ENCODE data around the gene MPZL1. TPM values are rescaled to one million over a fixed set of nuclear protein-coding genes. Genes with fewer than 3 reads are reported as not detected.
"Not testable (repeated sequence)": the region's sequence is repeated elsewhere in the genome, so short reads cannot be mapped to it uniquely, and the experiment has no call there.

Gene MPZL1
- total RNA-seq, 1 experiment from 2014 or later: 63.0 TPM

DNA sequence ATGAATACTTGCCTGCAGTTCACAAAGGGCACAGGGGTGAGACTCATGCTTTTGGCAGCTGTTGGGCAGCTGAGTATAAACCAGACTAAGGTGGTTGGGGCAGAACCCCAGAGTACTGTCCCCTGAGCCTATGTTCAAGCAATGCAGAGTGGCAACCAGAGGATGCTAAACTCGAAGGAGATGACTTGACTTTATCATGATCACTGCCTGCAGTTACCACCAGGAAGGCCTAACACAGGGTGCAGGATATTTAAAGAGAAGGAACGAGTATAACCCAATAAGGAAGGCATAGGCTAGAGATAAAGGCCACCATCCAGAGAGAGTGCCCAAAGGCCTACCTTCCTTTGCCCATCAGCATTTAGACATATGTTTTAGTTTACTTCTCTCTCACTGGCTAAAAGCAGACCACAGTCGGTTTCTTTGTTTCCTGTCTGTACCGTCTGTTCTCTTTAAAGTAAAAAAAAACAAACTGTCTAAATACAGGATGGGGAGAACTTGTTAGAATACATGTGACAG lies 83.3 kb downstream of the MPZL1 start:
- Histone ChIP-seq H3K9me3 (replicated peaks) (no peaks in the 10 kb centered on the region), H3K4me3 (no peak overlapping the region), H3K36me3 (no peaks in the 10 kb centered on the region), H3K27me3 (no peaks in the 10 kb centered on the region), H3K4me1 (no peaks in the 10 kb centered on the region), H3K27ac (no peak overlapping the region)
- DNase-seq: no peak

DNA sequence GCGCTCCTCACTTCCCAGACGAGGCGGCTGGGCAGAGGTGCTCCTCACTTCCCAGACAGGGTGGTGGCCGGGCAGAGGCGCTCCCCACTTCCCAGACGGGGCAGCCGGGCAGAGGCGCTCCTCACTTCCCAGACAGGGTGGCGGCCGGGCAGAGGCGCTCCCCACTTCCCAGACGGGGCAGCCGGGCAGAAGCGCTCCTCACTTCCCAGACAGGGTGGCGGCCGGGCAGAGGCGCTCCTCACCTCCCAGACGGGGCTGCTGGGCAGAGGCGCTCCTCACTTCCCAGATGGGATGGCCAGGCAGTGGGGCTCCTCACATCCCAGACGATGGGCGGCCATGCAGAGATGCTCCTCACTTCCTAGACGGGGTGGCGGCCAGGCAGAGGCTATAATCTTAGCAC lies 84.5 kb downstream of the MPZL1 start:
- not testable (repeated sequence) for H3K27ac ChIP-seq; H3K4me1 ChIP-seq; H3K36me3 ChIP-seq; DNase-seq; H3K9me3 ChIP-seq (replicated peaks); H3K27me3 ChIP-seq; H3K4me3 ChIP-seq

DNA sequence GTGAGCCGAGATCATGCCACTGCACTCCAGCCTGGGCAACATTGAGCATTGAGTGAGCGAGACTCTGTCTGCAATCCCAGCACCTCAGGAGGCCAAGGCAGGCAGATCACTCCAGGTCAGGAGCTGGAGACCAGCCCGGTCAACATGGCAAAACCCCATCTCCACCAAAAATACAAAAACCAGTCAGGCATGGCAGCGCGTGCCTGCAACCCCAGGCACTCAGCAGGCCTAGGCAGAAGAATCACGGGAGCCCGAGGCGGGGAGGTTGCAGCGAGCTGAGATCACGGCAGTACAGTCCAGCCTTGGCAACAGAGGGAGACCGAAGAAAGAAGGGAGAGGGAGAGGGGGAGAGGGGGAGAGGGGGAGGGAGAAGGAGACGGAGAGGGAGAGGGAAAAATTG lies 84.9 kb downstream of the MPZL1 start:
- H3K27me3 ChIP-seq; H3K27ac ChIP-seq; H3K4me1 ChIP-seq; H3K4me3 ChIP-seq; DNase-seq; H3K36me3 ChIP-seq; H3K9me3 ChIP-seq (replicated peaks): not testable (repeated sequence)

DNA sequence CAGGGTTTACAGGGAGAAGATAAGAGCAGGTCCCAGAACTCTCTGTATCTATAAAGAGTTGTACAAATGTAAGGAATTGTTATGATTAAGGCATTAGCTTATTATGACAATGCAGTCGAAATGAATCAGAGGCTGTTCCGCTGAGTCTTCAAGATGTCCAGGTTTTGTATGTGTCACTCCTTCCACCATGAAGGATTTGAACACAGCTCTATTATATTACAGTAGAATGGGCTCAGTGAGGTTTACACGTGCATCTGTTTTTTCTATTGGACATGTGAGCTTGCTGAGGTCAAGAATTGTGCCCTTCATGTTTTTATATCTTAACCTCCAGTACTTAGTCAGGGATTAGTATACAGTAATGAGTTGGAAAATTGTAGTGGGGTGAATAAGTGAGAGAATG lies 86.3 kb downstream of the MPZL1 start:
- no peaks in the 10 kb centered on the region for H3K4me1 ChIP-seq
- H3K27ac ChIP-seq: no peak overlapping the region
- H3K27me3 ChIP-seq: no peaks in the 10 kb centered on the region
- no peaks in the 10 kb centered on the region; the same call in 1 of the 2 replicates for H3K9me3 ChIP-seq (replicated peaks)
- H3K4me3 ChIP-seq: no peak overlapping the region
- DNase-seq: no peak
- H3K36me3 ChIP-seq: no peaks in the 10 kb centered on the region

DNA sequence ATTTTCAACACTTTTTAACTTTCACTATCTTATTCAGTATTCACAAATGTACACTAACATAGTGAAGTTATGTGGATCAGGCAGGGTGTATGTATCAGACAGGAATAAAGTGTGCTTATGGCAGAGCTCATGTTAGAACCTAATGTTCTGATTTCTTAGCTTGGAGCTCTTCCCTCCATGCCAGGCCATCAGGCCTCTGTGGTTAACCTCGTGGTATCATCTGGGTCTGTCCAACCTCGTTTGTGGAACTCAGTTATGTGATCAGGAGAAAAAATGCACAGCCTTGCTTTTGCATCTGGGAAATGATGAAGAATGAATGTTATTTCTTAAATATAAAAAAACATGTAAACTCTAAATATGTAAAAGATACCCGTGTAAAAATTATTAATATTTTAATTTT lies 86.9 kb downstream of the MPZL1 start:
- Histone ChIP-seq H3K9me3 (replicated peaks) (peaks cover 1% of the 10 kb centered on the region; the same call in 1 of the 2 replicates), H3K27ac (no peak overlapping the region), H3K36me3 (no peaks in the 10 kb centered on the region), H3K4me1 (no peaks in the 10 kb centered on the region), H3K4me3 (no peak overlapping the region), H3K27me3 (no peaks in the 10 kb centered on the region)
- no peak for DNase-seq

DNA sequence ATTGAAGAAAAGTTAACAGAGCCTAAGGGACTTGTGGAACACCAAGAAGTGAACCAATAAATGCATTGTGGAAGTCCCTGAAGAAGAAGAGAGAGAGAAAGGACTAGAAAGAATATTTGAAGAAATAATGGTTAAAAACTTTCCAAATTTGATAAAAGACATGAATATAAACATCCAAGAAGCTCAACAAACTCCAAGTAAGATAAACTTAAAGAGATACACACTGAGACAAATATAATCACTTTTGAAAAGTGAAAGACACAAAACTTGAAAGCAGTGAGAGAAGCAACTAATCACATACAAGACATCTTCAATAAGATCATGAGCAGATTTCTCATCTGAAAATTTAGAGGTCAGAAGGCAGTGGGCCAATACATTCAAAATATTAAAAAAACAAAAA lies 91.2 kb downstream of the MPZL1 start:
- DNase-seq: no peak
- Histone ChIP-seq H3K9me3 (replicated peaks) (peaks cover 3% of the 10 kb centered on the region; the same call in 1 of the 2 replicates), H3K27me3 (no peaks in the 10 kb centered on the region), H3K27ac (no peak overlapping the region), H3K4me3 (no peak overlapping the region), H3K36me3 (no peaks in the 10 kb centered on the region), H3K4me1 (no peaks in the 10 kb centered on the region)

DNA sequence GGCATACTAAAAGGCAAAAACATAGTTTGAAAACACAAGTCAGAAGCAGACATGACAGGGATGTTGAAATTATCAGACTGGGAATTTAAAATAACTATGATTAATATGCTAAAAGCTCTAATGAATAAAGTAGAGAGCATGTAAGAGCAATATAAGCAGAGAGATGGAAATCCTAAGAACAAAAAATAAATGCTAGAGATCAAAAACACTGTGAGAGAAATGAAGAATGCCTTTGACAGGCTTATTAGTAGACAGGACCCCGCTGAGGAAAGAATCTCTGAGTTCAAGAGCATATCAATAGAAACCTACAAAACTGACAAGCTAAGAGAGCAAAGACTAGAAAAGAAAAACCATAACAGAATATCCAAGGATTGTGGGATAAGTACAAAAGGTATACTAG lies 93.9 kb downstream of the MPZL1 start:
- H3K4me1 ChIP-seq: no peaks in the 10 kb centered on the region

DNA sequence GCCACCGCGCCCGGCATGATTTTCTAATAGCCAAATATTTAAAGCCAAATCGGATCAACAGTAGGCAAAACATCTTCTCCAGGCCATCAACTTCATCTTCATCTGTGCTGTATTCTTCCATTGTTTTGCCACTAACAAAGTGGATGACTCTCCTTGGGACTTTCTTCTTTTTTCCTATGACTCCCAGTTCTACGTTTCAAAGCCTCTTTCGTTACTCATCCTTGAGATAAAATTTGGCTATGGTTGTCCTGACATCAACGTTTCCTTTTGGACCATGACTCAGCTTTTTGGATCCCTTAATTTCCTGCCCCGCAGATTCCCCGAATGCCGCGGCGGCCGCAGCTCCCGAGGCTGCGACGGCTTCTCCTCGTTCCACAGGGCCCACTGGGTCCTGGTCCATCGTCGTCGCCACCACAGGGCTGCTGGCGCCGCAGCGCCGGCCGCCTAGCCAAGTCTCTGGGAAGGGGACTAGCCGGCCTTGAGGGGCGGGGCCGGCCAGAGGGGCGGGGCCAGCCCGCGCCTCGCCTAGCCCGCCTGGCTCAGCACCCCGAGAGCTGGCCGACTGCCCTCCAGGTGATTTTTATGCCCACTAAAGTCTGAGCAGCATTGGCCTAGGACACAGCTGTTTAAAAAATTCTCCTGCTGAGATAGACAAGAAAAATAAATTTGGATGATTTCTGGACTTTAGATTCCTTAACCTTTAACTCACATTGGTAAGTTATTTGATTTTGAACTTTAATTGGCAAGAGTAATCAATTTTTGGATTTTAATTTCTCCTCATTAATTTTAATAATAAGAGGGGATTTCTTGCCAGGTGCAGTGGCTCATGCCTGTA lies 98.3 kb downstream of the MPZL1 start:
- Histone ChIP-seq H3K27ac (peak overlapping the region; percentile 46), H3K9me3 (replicated peaks) (no peaks in the 10 kb centered on the region), H3K27me3 (no peaks in the 10 kb centered on the region), H3K4me3 (peak overlapping the region; percentile 42), H3K4me1 (peaks cover 10% of the 10 kb centered on the region; the same call in 1 of the 2 replicates), H3K36me3 (no peaks in the 10 kb centered on the region)
- DNase-seq: peak; percentile 76 to 80

More for the DNA sequence above, 93.9 kb downstream of the MPZL1 start:
- no peak overlapping the region for H3K4me3 ChIP-seq
- no peak for DNase-seq
- no peaks in the 10 kb centered on the region for H3K36me3 ChIP-seq
- H3K9me3 ChIP-seq (replicated peaks): peaks cover 3% of the 10 kb centered on the region; the same call in 1 of the 2 replicates
- H3K27ac ChIP-seq: no peak overlapping the region
- H3K27me3 ChIP-seq: no peaks in the 10 kb centered on the region

DNA sequence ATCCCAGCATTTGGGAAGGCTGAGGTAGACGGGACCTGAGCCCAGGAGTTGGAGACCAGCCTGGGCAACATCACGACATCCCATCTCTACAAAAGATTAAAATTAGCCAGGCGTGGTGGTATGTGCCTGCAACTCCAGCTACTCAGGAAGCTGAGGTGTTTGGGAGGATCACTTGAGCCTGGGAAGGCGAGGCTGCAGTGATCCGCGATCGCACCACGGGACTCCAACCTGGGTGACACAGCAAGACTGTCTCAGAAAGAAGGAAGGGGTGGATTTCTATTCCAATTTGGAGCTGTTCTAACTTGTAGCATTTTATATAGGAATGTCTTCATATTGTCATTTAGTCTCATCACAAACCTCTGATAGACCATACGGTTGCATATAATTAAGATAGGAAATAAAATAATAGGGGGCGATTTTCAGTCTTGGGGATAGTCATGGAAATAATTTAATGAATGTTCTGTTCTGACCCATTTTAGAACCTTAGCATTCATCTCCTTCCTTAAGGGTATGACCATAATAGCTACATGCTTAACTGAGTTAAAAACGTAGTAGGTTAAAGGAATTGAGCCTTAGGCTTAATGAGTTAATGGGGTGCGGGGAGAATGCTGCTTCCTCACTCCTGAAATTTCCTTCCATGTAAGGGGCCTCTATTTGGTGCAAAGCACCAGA lies 99.0 kb downstream of the MPZL1 start:
- H3K27me3 ChIP-seq: no peaks in the 10 kb centered on the region
- H3K27ac ChIP-seq: no peak overlapping the region
- no peak overlapping the region; the same call in 1 of the 2 replicates for H3K4me3 ChIP-seq
- no peaks in the 10 kb centered on the region for H3K36me3 ChIP-seq
- no peak for DNase-seq
- H3K9me3 ChIP-seq (replicated peaks): no peaks in the 10 kb centered on the region
- peaks cover 10% of the 10 kb centered on the region; the same call in 1 of the 2 replicates for H3K4me1 ChIP-seq

DNA sequence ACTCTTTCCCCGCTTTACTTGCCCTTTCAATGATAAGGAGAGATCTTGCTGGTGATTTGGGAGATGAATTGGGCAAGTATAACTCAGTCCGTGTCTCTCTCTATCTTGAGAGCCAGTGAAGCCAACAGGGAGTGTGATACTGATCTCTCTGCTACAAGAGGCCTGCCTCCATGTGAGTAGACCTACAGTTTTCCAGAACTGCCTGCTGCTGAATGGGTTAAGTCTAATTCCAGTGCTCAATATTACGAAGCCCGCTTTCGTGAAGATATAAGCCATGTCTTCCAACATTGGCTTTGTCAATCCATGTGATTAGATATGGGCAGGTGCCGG lies 99.5 kb downstream of the MPZL1 start:
- H3K36me3 ChIP-seq: no peaks in the 10 kb centered on the region
- no peaks in the 10 kb centered on the region for H3K27me3 ChIP-seq
- H3K4me1 ChIP-seq: peaks cover 10% of the 10 kb centered on the region; the same call in 1 of the 2 replicates
- H3K27ac ChIP-seq: no peak overlapping the region
- no peak for DNase-seq
- no peak overlapping the region for H3K4me3 ChIP-seq
- no peaks in the 10 kb centered on the region for H3K9me3 ChIP-seq (replicated peaks)

DNA sequence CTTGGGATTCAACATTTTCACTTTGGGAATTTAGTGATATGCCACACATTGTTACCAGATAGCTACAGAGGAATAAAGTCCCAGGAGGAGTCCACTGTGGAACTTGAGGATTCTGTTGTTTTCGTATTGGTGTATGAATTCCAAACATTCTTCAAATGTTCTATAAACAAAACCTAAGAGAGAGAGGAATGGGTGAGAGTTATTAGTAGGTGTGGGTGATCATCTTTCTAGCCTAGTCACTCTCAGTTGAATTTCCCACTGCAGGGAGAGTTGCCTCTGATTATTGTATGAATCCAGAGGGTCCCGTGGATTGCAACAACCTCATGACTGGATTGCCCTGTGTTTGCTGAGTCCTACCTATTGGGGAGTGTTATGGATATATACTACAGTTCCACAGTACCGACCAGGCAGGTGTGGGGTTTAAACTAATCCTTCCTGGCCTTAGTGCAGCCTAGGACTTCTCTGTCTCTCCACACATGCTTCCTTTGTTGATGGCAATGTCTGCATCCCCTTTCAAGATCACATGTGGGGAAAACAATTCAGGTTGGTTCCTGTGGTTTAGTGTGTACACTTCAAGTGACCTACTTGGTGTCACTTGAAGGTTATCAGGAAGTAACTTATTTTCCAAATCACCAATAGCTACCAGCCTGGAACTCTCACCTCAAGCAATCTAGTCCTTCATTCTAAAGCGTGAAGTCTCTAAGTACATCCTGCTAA lies 100.3 kb downstream of the MPZL1 start:
- Histone ChIP-seq H3K27ac (no peak overlapping the region), H3K9me3 (replicated peaks) (no peaks in the 10 kb centered on the region)
- DNase-seq: no peak

DNA sequence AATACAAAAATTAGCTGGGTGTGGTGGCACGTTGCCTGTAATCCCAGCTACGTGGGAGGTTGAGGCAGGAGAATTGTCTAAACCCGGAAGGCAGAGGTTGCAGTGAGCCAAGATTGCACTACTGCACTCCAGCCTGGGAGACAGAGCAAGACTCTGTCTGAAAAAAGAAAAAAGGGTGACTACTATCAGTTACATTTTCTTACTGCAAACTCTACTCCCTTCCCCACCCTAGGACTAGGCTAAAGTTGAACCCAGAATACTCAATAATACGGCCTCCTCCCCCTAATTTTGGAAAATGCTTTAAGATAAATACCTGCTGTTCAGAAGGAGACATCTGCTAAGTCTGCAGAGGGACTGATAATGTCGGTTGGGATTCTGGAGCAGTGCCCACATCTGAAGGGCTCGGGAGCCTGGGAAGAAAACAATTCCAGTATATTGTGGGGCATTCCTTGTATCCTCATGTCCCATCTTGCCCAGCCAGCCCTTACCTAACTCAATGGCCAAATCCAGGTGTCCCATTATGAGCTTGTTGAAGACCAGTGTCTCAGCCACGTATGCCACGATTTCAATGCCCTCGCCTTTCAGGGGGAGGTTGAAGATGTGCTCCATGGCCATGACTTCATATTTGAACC lies 102.5 kb downstream of the MPZL1 start:
- H3K4me3 ChIP-seq: no peak overlapping the region
- no peaks in the 10 kb centered on the region for H3K27me3 ChIP-seq
- no peaks in the 10 kb centered on the region for H3K36me3 ChIP-seq
- H3K4me1 ChIP-seq: peaks cover 10% of the 10 kb centered on the region; the same call in 1 of the 2 replicates
- no peaks in the 10 kb centered on the region for H3K9me3 ChIP-seq (replicated peaks)
- no peak for DNase-seq
- no peak overlapping the region for H3K27ac ChIP-seq

More for the DNA sequence above, 100.3 kb downstream of the MPZL1 start:
- Histone ChIP-seq H3K4me1 (peaks cover 10% of the 10 kb centered on the region; the same call in 1 of the 2 replicates), H3K27me3 (no peaks in the 10 kb centered on the region), H3K36me3 (no peaks in the 10 kb centered on the region), H3K4me3 (no peak overlapping the region)

DNA sequence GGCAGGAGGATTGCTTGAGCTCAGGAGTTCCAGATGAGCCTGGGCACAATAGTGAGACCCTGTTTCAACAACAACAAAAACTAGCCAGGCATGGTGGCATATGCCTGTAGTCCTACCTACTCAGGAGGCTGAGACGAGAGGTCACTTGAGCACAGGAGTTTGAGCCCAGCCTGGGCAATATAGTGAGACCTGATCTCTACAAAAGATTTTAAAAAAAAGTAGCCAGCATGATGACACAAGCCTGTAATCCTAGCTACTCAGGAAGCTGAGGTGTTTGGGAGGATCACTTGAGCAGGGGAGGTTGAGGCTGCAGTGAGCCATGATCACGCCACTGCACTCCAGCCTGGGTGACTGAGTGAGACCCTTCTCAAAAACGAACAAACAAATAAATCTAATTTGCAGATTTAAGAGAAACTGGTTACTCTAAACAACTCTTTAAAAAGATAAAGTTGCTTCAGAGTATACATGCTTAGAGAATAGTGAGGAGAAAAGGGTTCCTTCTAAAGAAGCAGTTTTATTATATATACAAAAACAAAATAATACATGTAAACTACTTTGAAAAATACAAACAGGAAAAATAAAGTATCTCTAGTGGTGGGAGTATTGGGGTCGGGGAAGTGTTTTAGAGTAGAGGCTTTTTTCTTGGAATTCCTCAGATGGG lies 103.8 kb downstream of the MPZL1 start:
- DNase-seq: no peak
- H3K27ac ChIP-seq: no peak overlapping the region
- peaks cover 10% of the 10 kb centered on the region; the same call in 1 of the 2 replicates for H3K4me1 ChIP-seq
- no peaks in the 10 kb centered on the region for H3K36me3 ChIP-seq
- no peak overlapping the region for H3K4me3 ChIP-seq
- no peaks in the 10 kb centered on the region for H3K9me3 ChIP-seq (replicated peaks)
- no peaks in the 10 kb centered on the region for H3K27me3 ChIP-seq

DNA sequence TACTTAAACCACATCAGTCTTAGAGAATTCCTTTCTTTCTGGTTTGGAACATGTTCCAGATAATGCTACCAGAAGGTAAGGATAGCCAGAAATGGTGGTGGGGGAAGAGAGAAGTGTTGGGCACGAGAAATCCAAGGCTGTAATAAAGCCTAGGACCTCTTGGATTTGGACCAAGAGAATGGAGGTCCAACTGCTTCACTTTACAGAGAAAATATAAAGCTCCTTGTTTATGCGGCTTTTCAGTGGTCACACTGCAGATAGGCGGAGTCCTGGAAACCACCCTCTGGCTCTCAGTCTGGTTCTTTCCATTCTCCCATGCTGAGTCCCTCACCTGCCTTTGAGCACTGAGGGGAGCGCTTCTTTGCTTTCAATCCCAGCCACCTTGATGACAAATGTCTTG lies 104.3 kb downstream of the MPZL1 start:
- Histone ChIP-seq H3K27me3 (no peaks in the 10 kb centered on the region), H3K4me3 (no peak overlapping the region), H3K9me3 (replicated peaks) (no peaks in the 10 kb centered on the region), H3K27ac (no peak overlapping the region), H3K36me3 (no peaks in the 10 kb centered on the region), H3K4me1 (peaks cover 10% of the 10 kb centered on the region; the same call in 1 of the 2 replicates)
- DNase-seq: no peak

All from SJCRH30 (cell line).